Amniotic epithelial cell (primary cell): ENCODE data around the gene CYBRD1.
"Not testable (repeated sequence)": the region's sequence is repeated elsewhere in the genome, so short reads cannot be mapped to it uniquely, and the experiment has no call there.

Experiments used
- DNase-seq: peaks from one replicate; pipeline ENCODE4 v3.0.0-alpha.2; 2010; ENCODE audit warnings: low read depth

The CYBRD1 gene, protein sequence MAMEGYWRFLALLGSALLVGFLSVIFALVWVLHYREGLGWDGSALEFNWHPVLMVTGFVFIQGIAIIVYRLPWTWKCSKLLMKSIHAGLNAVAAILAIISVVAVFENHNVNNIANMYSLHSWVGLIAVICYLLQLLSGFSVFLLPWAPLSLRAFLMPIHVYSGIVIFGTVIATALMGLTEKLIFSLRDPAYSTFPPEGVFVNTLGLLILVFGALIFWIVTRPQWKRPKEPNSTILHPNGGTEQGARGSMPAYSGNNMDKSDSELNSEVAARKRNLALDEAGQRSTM

GRCh38 chr2:171522052-171522787 lies at the start of gene CYBRD1:
CYBRD1 (plus strand) TSS chr2:171522474; CDS start chr2:171522546, 72 bp downstream.
- DNase-seq: peak; percentile 63

DNA sequence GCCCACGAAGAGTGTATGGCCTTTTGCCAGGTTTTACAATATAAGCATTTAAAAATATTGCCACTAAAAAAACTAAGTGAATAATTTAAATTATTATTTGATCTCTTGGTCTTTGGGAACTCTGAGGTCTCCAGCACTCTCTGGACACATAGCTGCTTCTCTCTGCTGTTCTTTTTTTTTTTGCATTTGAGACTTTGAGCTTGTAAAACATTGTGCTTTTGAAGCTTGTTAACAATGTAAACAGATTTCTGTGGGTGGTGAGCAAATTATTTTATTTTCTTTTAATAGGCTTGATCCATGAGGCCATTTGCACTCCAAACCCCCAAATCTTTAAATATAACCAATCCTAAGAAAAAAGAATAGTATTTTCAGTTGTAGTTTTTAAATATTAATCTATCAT lies 46.3 kb upstream of the CYBRD1 start:
- no peak for DNase-seq

GRCh38 chr2:171478345-171478744 lies 43.9 kb upstream of the CYBRD1 start:
- peak; percentile 83 for DNase-seq

GRCh38 chr2:171479154-171479814 lies 43.0 kb upstream of the CYBRD1 start:
- peak; percentile 16 for DNase-seq

- DNase-seq: no peak
Measured at GRCh38 chr2:171480908-171481307, 41.4 kb upstream of the CYBRD1 start.

- DNase-seq: peak; percentile 35
Measured at GRCh38 chr2:171482308-171482707, 40.0 kb upstream of the CYBRD1 start.

DNA sequence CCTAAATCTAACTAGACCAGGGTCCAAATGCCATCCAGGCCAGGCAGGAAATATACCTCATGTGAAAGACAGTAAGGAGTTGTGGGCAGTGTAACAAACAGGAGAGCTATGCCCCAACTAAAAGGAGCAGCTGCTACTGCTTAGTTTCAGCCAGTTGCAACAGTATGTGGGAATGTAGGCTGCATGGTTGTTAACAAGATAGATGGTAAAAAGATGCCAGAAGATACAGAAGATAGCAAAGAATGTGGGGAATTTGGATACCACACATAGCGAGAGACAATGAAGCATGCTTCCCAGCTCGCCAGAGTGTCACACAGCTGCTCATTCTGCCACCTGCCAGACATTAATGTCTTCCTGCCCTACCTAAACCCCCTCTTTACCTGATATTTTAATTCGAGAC lies 39.4 kb upstream of the CYBRD1 start:
- DNase-seq: peak; percentile 58

DNA sequence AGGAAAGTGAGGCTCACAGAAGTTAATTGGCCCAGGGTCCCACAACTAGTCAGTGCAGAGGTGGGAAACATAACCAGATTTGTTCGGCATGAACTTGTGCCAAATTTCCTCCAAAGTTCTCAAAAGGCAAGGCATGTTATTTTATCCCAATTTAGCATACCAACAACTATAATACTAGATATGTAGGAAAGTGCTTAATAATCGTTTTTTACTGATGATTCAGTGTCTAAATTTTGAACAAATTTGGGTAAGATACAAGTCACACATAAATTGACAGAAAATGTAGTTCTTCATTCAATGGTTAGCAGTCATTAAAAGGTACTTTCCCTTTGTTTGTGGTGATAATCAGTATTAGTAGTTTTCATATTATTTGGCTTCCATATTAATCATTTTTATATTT lies 38.5 kb upstream of the CYBRD1 start:
- DNase-seq: no peak

GRCh38 chr2:171485116-171485515 lies 37.2 kb upstream of the CYBRD1 start:
- no peak for DNase-seq

DNA sequence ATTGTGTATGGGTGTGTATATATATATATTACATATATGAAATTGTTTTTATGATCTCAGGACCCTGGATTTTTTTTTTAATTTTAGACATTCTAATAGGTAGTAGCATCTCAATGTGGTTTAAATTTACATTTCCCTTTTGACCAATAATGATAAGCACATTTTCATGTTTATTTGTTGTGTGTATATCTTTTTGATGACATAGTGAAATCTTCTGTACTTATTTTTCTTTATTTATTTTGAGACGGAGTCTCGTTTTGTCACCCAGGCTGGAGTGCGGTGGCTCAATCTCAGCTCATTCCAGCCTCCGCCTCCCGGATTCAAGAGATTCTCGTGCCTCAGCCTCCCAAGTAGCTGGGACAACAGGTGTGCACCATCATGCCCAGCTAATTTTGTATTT lies 35.1 kb upstream of the CYBRD1 start:
- DNase-seq: no peak

DNA sequence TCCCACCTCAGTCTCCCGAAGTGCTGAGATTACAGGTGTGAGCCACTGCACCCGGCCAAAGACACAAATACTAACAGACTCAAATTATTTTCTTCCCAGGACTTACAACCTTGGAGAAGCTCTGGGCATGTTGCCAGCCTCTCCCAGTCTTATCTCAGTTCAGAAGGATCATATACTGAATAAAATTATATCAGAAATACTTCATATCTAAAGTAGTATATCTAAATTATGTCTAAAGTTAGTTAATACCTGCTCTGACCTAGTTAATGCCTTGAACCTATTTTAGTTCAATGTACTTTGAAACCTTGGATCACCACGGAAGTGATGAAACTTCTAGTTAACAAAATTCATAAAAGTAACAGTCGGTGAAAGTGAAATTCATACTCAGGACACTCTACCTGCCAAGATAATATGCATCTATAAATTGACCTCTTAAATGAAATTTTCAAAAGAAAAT lies 34.4 kb upstream of the CYBRD1 start:
- peak; percentile 44 for DNase-seq

DNA sequence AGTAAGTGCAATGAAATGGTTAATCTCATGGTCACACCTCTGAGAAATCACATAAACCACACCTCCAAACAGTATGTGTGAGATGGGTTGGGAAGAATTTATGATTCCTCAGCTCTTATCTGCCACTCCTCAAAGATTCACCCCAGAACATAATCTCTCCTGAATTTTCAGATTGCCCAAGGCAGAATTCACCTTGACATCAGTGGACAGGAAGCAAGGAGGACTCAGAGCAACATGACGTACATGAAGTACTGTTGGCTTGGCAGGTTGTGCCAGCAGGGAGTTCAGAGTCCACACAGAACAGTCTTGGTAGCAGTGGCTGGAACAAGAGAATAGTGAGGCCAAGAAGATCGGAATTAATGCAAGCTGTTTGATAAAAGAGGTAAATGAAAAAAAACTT lies 31.7 kb upstream of the CYBRD1 start:
- no peak for DNase-seq

DNA sequence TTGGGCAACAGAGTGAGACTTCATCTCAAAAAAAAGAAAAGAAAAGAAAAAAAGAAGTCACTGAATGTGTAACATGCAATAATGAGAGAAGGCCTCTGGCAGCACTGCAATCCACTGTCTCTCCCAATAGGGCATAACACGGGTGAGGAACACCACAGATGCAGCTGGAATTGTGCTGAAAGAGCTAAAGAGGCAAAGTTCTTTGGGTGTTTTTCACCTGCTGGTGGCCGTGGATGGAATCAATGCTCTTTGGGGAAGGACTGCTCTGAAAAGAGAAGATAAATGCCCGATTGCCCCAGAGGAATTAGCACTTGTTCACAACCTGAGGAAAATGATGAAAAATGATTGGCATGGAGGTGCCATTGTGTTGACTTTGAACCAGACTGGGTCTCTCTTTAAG lies 31.0 kb upstream of the CYBRD1 start:
- DNase-seq: no peak

- no peak for DNase-seq
Measured at GRCh38 chr2:171492664-171493063, 29.6 kb upstream of the CYBRD1 start.

DNA sequence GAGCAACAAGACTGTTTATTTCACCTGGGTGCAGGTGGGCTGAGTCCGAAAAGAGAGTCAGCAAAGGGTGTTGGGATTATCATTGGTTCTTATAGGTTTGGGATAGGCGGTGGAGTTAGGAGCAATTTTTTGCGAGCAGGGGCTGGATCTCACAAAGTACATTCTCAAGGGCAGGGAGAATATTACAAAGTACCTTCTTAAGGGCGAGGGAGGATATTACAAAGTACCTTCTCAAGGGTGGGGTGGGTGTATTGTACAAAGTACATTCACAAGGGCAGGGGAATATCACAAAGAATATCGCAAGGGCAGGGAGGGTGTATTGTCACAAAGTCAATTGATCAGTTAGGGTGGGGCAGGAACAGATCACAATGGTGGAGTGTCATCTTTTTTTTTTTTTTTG lies 24.6 kb upstream of the CYBRD1 start:
- DNase-seq: not testable (repeated sequence)

GRCh38 chr2:171505374-171505773 lies 16.9 kb upstream of the CYBRD1 start:
- DNase-seq: peak; percentile 27

DNA sequence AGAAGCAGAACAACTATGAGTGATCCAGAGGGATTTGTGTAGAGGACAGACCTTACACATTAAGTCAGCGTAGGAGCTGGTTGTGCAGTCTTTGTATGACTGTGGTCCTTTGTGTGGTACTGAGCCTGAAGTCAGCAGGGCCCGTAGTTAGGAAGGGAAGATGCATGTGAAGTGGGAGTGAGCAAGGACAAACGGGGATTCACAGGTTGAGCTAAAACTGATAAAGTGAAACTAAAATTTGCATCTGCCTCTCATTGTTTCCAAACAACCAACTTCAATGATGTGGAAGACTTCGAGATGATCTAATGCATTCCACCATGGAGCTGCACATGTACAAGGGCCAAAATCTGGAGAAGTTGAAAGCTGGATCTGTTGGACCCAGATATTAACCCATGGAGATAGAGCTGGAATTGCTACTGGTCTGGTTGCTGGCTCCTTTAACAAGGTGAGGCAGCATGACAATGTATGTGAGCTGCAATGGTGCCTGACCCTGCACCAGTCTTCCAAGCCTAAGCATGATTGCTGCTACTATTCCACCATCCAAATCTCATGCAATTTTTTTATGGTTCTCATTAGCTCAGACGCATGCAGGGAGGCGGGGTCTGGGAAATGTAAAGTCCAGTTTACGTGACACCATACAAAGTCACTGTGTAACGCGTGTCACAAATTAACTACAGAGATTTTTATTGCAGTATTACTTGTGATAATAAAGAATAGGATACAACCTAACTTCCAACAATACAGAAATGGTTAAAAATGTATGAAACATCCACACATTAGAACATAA lies 12.1 kb upstream of the CYBRD1 start:
- no peak for DNase-seq

DNA sequence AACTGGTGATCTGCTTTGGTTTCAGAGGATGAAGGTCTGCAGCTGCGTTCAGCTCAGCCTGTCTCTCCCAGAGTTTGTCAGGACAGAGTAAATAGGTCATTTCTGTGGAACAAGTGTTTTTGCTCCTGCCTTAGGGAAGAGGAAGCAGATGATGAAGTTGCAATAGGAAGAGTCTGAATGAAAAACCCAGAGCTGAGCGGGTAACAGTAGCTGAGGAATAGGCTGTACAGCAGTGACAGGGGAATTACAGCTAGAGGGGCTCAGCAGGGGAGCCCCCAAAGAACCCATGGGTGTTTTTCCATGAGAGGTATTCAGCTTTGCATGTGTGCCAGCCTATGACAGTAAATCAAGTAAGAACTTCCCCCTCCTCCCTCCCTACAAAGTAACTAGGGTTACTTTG lies 10.3 kb upstream of the CYBRD1 start:
- DNase-seq: no peak

DNA sequence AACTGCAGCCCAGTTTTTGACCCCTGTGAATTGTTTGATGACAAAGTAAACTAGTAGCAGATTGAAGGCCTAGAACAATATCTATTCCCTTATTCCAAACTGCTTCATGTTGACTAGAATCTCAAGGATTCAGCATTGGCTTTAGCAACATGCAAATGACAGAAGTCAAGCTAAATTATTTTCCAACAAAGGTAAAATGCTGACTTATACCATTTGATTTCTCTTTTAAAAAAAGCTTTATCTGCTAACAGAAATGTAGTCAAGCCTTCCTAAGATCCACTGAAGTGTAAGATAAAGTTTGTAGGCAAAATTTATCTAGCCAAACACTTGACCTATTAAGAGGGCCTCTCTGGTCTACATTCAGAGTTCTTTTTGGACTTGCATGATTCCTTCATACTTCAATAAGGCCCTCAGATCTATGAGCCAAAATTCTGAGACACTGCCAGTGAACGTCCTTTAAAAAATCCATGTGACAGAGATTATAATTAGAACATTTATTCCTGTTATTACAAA lies 9.5 kb upstream of the CYBRD1 start:
- DNase-seq: no peak

- no peak for DNase-seq
Measured at GRCh38 chr2:171513719-171514160, 8.5 kb upstream of the CYBRD1 start.

- no peak for DNase-seq
Measured at GRCh38 chr2:171514908-171515582, 7.2 kb upstream of the CYBRD1 start.
